ENCODE results near the gene PGS1. TPM values are rescaled to one million over a fixed set of nuclear protein-coding genes. Genes with fewer than 3 reads are reported as not detected.
A peak's percentile ranks its signal among the peaks of the same experiment; 100 is the strongest.

The PGS1 gene
- total RNA-seq, 4 donors from 2014 or later: 30.7 to 45.9 (median 35.6) TPM

GRCh38 chr17:78376161-78376560 is 2.3 kb upstream of the PGS1 start:
- peaks cover 0 to 4% (median 0%) of the 10 kb centered on the region in 4 donors for H3K36me3 ChIP-seq
- no peak for DNase-seq (ENCODE audit: extremely low spot score)
- H3K27me3 ChIP-seq: peaks cover 0 to 3% (median 0%) of the 10 kb centered on the region in 4 donors
- H3K27ac ChIP-seq (replicated peaks in 1 of 4): peak overlapping the region in 3 of 4 donors; percentile 5 to 65 (median 52)
- TF ChIP-seq EP300 (IDR thresholded peaks at IDR 0.05) (no peak), CTCF (IDR thresholded peaks at IDR 0.05) (no peak), POLR2A (IDR thresholded peaks at IDR 0.05; ENCODE audit: low read depth) (no peak), POLR2AphosphoS5 (IDR thresholded peaks at IDR 0.05) (no peak)
- peaks cover 25 to 41% (median 38%) of the 10 kb centered on the region in 4 donors for H3K4me1 ChIP-seq
- no peak overlapping the region for H3K4me3 ChIP-seq
- H3K9me3 ChIP-seq: no peaks in the 10 kb centered on the region
- 90% methylated on average over 5 of the region's 5 CpGs for WGBS
- intact Hi-C loops (cut with DNase I): no loop called here

- TF ChIP-seq POLR2AphosphoS5 (IDR thresholded peaks at IDR 0.05): no peak
- TF ChIP-seq POLR2A (IDR thresholded peaks at IDR 0.05; ENCODE audit: low read depth): no peak
- TF ChIP-seq CTCF (IDR thresholded peaks at IDR 0.05): no peak
- no peak for TF ChIP-seq EP300 (IDR thresholded peaks at IDR 0.05)
- Histone ChIP-seq H3K27me3 (peaks cover 0 to 3% (median 0%) of the 10 kb centered on the region in 4 donors), H3K4me1 (peaks cover 42 to 57% (median 54%) of the 10 kb centered on the region in 4 donors), H3K36me3 (peaks cover 0 to 7% (median 0%) of the 10 kb centered on the region in 4 donors), H3K4me3 (peak overlapping the region; percentile 76 to 100 (median 96)), H3K27ac (replicated peaks in 1 of 4) (peak overlapping the region; percentile 88 to 95 (median 90)), H3K9me3 (no peaks in the 10 kb centered on the region)
- no peak for DNase-seq (ENCODE audit: extremely low spot score)
- 100% methylated on average over 2 of the region's 14 CpGs for WGBS
- intact Hi-C loops (cut with DNase I): no loop called here
These were observed 608 bp upstream of the PGS1 start for GRCh38 chr17:78377858-78378224.

GRCh38 chr17:78379131-78379491 is 662 bp downstream of the PGS1 start:
- Histone ChIP-seq H3K27me3 (peaks cover 0 to 3% (median 0%) of the 10 kb centered on the region in 4 donors), H3K27ac (replicated peaks in 1 of 4) (peak overlapping the region; percentile 88 to 95 (median 90)), H3K4me1 (peaks cover 52 to 70% (median 66%) of the 10 kb centered on the region in 4 donors), H3K4me3 (peak overlapping the region; percentile 76 to 100 (median 96)), H3K36me3 (peaks cover 0 to 7% (median 0%) of the 10 kb centered on the region in 4 donors), H3K9me3 (no peaks in the 10 kb centered on the region)
- TF ChIP-seq POLR2A (IDR thresholded peaks at IDR 0.05; ENCODE audit: low read depth): no peak
- TF ChIP-seq EP300 (IDR thresholded peaks at IDR 0.05): peak; percentile 6
- TF ChIP-seq POLR2AphosphoS5 (IDR thresholded peaks at IDR 0.05): no peak
- no peak for TF ChIP-seq CTCF (IDR thresholded peaks at IDR 0.05)
- intact Hi-C loops (cut with DNase I): no loop called here
- 4% methylated on average over 6 of the region's 7 CpGs for WGBS
- DNase-seq (ENCODE audit: extremely low spot score): no peak

- Histone ChIP-seq H3K4me1 (peaks cover 65 to 80% (median 73%) of the 10 kb centered on the region in 4 donors), H3K4me3 (no peak overlapping the region), H3K27me3 (peaks cover 0 to 3% (median 0%) of the 10 kb centered on the region in 4 donors), H3K9me3 (no peaks in the 10 kb centered on the region), H3K27ac (replicated peaks in 1 of 4) (peak overlapping the region in 3 of 4 donors; percentile 44 to 91 (median 79)), H3K36me3 (peaks cover 0 to 7% (median 0%) of the 10 kb centered on the region in 4 donors)
- WGBS: 80% methylated on average over 5 of the region's 5 CpGs
- intact Hi-C loops (cut with DNase I): no loop called here
- no peak for DNase-seq (ENCODE audit: extremely low spot score)
- no peak for TF ChIP-seq CTCF (IDR thresholded peaks at IDR 0.05)
These were observed 1.9 kb downstream of the PGS1 start for GRCh38 chr17:78380370-78380769.

Data from esophagus muscularis mucosa (tissue), 4 donors.